Measurements from ENCODE around the gene EPHA6. TPM values are rescaled to one million over a fixed set of nuclear protein-coding genes. Genes with fewer than 3 reads are reported as not detected.

EPHA6 gene
- polyA plus RNA-seq, 2 of the 4 experiments (the other 2 are of a cell fraction) = 0.08 TPM

DNA sequence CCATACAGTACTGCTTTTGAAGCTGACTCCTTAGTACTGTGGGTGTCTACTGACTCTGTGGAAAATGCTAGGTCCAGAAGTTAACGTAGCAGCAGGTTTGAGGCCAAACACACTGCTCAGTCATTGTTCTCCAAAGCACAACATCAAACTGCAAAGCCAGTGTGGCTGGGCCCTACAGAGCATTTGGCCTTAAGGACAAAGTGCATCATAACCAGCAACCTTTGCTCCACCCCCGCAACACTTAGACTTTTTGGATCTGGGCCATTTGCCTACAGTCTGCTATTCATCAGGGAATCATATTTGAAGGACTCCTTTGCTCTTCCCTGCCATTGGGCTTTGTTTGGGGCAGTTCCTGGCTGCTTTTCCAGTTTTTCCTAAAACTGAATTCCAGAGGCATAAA is 907.1 kb downstream of the EPHA6 start (continued):
- TF ChIP-seq, protein P1, sequence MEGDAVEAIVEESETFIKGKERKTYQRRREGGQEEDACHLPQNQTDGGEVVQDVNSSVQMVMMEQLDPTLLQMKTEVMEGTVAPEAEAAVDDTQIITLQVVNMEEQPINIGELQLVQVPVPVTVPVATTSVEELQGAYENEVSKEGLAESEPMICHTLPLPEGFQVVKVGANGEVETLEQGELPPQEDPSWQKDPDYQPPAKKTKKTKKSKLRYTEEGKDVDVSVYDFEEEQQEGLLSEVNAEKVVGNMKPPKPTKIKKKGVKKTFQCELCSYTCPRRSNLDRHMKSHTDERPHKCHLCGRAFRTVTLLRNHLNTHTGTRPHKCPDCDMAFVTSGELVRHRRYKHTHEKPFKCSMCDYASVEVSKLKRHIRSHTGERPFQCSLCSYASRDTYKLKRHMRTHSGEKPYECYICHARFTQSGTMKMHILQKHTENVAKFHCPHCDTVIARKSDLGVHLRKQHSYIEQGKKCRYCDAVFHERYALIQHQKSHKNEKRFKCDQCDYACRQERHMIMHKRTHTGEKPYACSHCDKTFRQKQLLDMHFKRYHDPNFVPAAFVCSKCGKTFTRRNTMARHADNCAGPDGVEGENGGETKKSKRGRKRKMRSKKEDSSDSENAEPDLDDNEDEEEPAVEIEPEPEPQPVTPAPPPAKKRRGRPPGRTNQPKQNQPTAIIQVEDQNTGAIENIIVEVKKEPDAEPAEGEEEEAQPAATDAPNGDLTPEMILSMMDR (IDR thresholded peaks at IDR 0.05) = no peak
- TF ChIP-seq TFCP2L1 (CRISPR knock-in tag; IDR thresholded peaks at IDR 0.05) (no peak), RARB (CRISPR knock-in tag; IDR thresholded peaks at IDR 0.05) (no peak), EHF (CRISPR knock-in tag; IDR thresholded peaks at IDR 0.05) (no peak), KDM5A (IDR thresholded peaks at IDR 0.05) (no peak), CHD4 (IDR thresholded peaks at IDR 0.05; ENCODE audit: borderline replicate concordance) (no peak), ZSCAN20 (CRISPR knock-in tag; IDR thresholded peaks at IDR 0.05) (no peak), ZFP36 (IDR thresholded peaks at IDR 0.05; ENCODE audit: borderline replicate concordance, partially characterized antibody) (no peak)
- TF ChIP-seq, protein P2, sequence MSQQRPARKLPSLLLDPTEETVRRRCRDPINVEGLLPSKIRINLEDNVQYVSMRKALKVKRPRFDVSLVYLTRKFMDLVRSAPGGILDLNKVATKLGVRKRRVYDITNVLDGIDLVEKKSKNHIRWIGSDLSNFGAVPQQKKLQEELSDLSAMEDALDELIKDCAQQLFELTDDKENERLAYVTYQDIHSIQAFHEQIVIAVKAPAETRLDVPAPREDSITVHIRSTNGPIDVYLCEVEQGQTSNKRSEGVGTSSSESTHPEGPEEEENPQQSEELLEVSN (IDR thresholded peaks at IDR 0.05; ENCODE audit: borderline replicate concordance, low read depth) = no peak
- TF ChIP-seq, protein P3, sequence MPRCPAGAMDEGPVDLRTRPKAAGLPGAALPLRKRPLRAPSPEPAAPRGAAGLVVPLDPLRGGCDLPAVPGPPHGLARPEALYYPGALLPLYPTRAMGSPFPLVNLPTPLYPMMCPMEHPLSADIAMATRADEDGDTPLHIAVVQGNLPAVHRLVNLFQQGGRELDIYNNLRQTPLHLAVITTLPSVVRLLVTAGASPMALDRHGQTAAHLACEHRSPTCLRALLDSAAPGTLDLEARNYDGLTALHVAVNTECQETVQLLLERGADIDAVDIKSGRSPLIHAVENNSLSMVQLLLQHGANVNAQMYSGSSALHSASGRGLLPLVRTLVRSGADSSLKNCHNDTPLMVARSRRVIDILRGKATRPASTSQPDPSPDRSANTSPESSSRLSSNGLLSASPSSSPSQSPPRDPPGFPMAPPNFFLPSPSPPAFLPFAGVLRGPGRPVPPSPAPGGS (IDR thresholded peaks at IDR 0.05) = no peak

DNA sequence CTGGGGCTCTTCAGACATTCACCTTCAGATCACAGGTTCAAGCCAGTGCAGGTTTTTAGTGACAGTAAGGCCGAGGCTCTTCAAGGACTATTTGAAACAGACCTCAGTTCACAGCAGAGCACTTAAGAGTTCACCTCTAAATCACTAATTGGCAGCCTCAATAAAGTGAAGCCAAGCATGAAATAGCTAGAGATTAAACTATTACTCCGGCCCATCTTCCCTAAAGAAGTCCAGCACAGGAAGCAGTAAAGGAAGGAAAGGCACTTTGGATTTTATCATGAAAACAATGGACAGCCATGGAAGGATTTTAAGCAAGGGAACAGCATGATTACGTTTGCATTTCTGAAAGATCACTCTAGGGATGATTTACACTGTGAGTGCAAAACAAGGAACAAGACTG is 922.5 kb downstream of the EPHA6 start:
- ATAC-seq (no peak), FAIRE-seq (no peak), DNase-seq (ENCODE audit: low read depth in 1 of 2, low spot score in 1 of 2) (no peak)
- ChIA-PET CTCF (no interaction called here), POLR2A (no interaction called here)
- WGBS (ENCODE audit: missing lambda C conversion rate) = 1% methylated on average over 3 of the region's 3 CpGs
- Histone ChIP-seq H3K4me1 (no peaks in the 10 kb centered on the region), H3K9me3 (no peaks in the 10 kb centered on the region), H3K4me2 (no peak overlapping the region), H3K27ac (no peak overlapping the region), H3K4me3 (no peak overlapping the region)
- TF ChIP-seq HOXB5 (CRISPR knock-in tag; IDR thresholded peaks at IDR 0.05) (no peak), HOXB13 (CRISPR knock-in tag; IDR thresholded peaks at IDR 0.05; ENCODE audit: low read depth) (no peak), FOSB (CRISPR knock-in tag; IDR thresholded peaks at IDR 0.05) (no peak), POLR2AphosphoS2 (conservative IDR thresholded peaks at IDR 0.05; ENCODE audit: low read length) (no peak), NFE2L2 (conservative IDR thresholded peaks at IDR 0.05; ENCODE audit: low read length) (no peak), PHF8 (IDR thresholded peaks at IDR 0.05; ENCODE audit: borderline replicate concordance, low read depth) (no peak), TFCP2L1 (CRISPR knock-in tag; IDR thresholded peaks at IDR 0.05) (no peak), ESRRA (IDR thresholded peaks at IDR 0.05; ENCODE audit: borderline replicate concordance, low read length) (no peak), SMC3 (IDR thresholded peaks at IDR 0.05) (no peak), CHD2 (IDR thresholded peaks at IDR 0.05; ENCODE audit: low read length, partially characterized antibody) (no peak), KDM5A (IDR thresholded peaks at IDR 0.05) (no peak), BHLHE40 (IDR thresholded peaks at IDR 0.05; ENCODE audit: low read depth, low read length) (no peak), ZC3H11A (IDR thresholded peaks at IDR 0.05) (no peak), JUNB (IDR thresholded peaks at IDR 0.05) (no peak), TP53 (CRISPR knock-in tag; IDR thresholded peaks at IDR 0.05) (no peak)
- TF ChIP-seq, protein P4, sequence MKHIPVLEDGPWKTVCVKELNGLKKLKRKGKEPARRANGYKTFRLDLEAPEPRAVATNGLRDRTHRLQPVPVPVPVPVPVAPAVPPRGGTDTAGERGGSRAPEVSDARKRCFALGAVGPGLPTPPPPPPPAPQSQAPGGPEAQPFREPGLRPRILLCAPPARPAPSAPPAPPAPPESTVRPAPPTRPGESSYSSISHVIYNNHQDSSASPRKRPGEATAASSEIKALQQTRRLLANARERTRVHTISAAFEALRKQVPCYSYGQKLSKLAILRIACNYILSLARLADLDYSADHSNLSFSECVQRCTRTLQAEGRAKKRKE (CRISPR knock-in tag; IDR thresholded peaks at IDR 0.05; ENCODE audit: low read depth) = no peak
- TF ChIP-seq, protein P3 (IDR thresholded peaks at IDR 0.05) = no peak

Measured in A549 (cell line).